ENCODE data around the gene TXLNG. TPM values are rescaled to one million over a fixed set of nuclear protein-coding genes. Genes with fewer than 3 reads are reported as not detected.

TXLNG gene
- total RNA-seq, 5 donors from 2014 or later (not counting 1 experiment from before 2014, with no cell fraction given): 16.4 to 24.0 (median 17.9) TPM

GRCh38 chrX:16839219-16839851, 53.1 kb downstream of the TXLNG start:
- Mint-ChIP-seq H3K36me3 (peaks cover 17% of the 10 kb centered on the region), H3K4me1 (peaks cover 0 to 6% (median 0%) of the 10 kb centered on the region in 3 donors), H3K27ac (peak overlapping the region in 1 of 2 donors; percentile 55), H3K9me3 (no peaks in the 10 kb centered on the region), H3K4me3 (no peak overlapping the region), H3K27me3 (no peaks in the 10 kb centered on the region)
- Histone ChIP-seq H3K36me3 (ENCODE audit: control insufficient read depth in 2 of 2, extremely low read depth in 1 of 2, insufficient read depth in 1 of 2, low read length in 1 of 2) (peaks cover 0 to 33% of the 10 kb centered on the region in 2 donors), H3K27ac (ENCODE audit: low read length) (no peak overlapping the region), H3K9me3 (no peaks in the 10 kb centered on the region), H3K27me3 (replicated peaks in 1 of 2; ENCODE audit: control insufficient read depth in 2 of 2, extremely low read depth in 1 of 2, insufficient read depth in 2 of 2, low read length in 1 of 2) (no peaks in the 10 kb centered on the region), H3K4me1 (ENCODE audit: control insufficient read depth in 1 of 2, extremely low read depth in 1 of 2, insufficient read depth in 2 of 2, low read length in 2 of 2) (no peaks in the 10 kb centered on the region), H3K4me3 (ENCODE audit: control insufficient read depth in 1 of 2, extremely low read depth in 1 of 2, low read length in 1 of 2) (no peak overlapping the region)
- ChIA-PET POLR2A (interaction anchor here in 1 of 2 donors (0.6 kb wide), 1 partner anchor 20 kb away, joined by 4 read pairs; no protein-coding TSS in a partner anchor), CTCF (no interaction called here)
- no peak for ATAC-seq (replicated peaks in 1 of 4)
- DNase-seq: no peak
- WGBS (ENCODE audit: insufficient coverage): no CpG with 5 or more reads among the region's 5 CpGs

GRCh38 chrX:16839852-16840460, 53.7 kb downstream of the TXLNG start:
- peaks cover 19% of the 10 kb centered on the region for H3K36me3 Mint-ChIP-seq
- H3K4me1 Mint-ChIP-seq: peaks cover 0 to 6% (median 0%) of the 10 kb centered on the region in 3 donors
- ChIA-PET POLR2A (interaction anchor here in 1 of 2 donors (0.7 kb wide), 1 partner anchor 21 kb away, joined by 4 read pairs; no protein-coding TSS in a partner anchor), CTCF (no interaction called here)
- Histone ChIP-seq H3K9me3 (no peaks in the 10 kb centered on the region), H3K27me3 (replicated peaks in 1 of 2; ENCODE audit: control insufficient read depth in 2 of 2, extremely low read depth in 1 of 2, insufficient read depth in 2 of 2, low read length in 1 of 2) (no peaks in the 10 kb centered on the region), H3K36me3 (ENCODE audit: control insufficient read depth in 2 of 2, extremely low read depth in 1 of 2, insufficient read depth in 1 of 2, low read length in 1 of 2) (peaks cover 0 to 39% of the 10 kb centered on the region in 2 donors), H3K27ac (ENCODE audit: low read length) (no peak overlapping the region), H3K4me3 (ENCODE audit: control insufficient read depth in 1 of 2, extremely low read depth in 1 of 2, low read length in 1 of 2) (no peak overlapping the region), H3K4me1 (ENCODE audit: control insufficient read depth in 1 of 2, extremely low read depth in 1 of 2, insufficient read depth in 2 of 2, low read length in 2 of 2) (no peaks in the 10 kb centered on the region)
- WGBS (ENCODE audit: insufficient coverage): no CpG with 5 or more reads among the region's 14 CpGs
- no peak overlapping the region for H3K27ac Mint-ChIP-seq
- ATAC-seq (replicated peaks in 1 of 4): no peak
- H3K27me3 Mint-ChIP-seq: no peaks in the 10 kb centered on the region
- DNase-seq: no peak
- no peaks in the 10 kb centered on the region for H3K9me3 Mint-ChIP-seq
- H3K4me3 Mint-ChIP-seq: no peak overlapping the region

GRCh38 chrX:16842684-16843083, 56.4 kb downstream of the TXLNG start:
- DNase-seq: no peak

GRCh38 chrX:16843208-16843909, 57.1 kb downstream of the TXLNG start:
- DNase-seq: no peak
- WGBS (ENCODE audit: insufficient coverage): no CpG with 5 or more reads among the region's 3 CpGs
- Mint-ChIP-seq H3K4me3 (no peak overlapping the region), H3K9me3 (no peaks in the 10 kb centered on the region), H3K27me3 (no peaks in the 10 kb centered on the region), H3K36me3 (peaks cover 12% of the 10 kb centered on the region), H3K27ac (peak overlapping the region in 1 of 2 donors; percentile 16), H3K4me1 (peaks cover 0 to 6% (median 0%) of the 10 kb centered on the region in 3 donors)
- Histone ChIP-seq H3K36me3 (ENCODE audit: control insufficient read depth in 2 of 2, extremely low read depth in 1 of 2, insufficient read depth in 1 of 2, low read length in 1 of 2) (peaks cover 0 to 42% of the 10 kb centered on the region in 2 donors), H3K4me1 (ENCODE audit: control insufficient read depth in 1 of 2, extremely low read depth in 1 of 2, insufficient read depth in 2 of 2, low read length in 2 of 2) (no peaks in the 10 kb centered on the region), H3K27me3 (replicated peaks in 1 of 2; ENCODE audit: control insufficient read depth in 2 of 2, extremely low read depth in 1 of 2, insufficient read depth in 2 of 2, low read length in 1 of 2) (no peaks in the 10 kb centered on the region), H3K9me3 (no peaks in the 10 kb centered on the region), H3K4me3 (ENCODE audit: control insufficient read depth in 1 of 2, extremely low read depth in 1 of 2, low read length in 1 of 2) (no peak overlapping the region), H3K27ac (ENCODE audit: low read length) (no peak overlapping the region)
- CTCF ChIA-PET: no interaction called here
- POLR2A ChIA-PET: no interaction called here
- no peak for ATAC-seq (replicated peaks in 1 of 4)

More at GRCh38 chrX:16842684-16843083, 56.4 kb downstream of the TXLNG start:
- no peaks in the 10 kb centered on the region for H3K27me3 ChIP-seq (replicated peaks in 1 of 2; ENCODE audit: control insufficient read depth in 2 of 2, extremely low read depth in 1 of 2, insufficient read depth in 2 of 2, low read length in 1 of 2)
- H3K27ac ChIP-seq (ENCODE audit: low read length): no peak overlapping the region
- H3K4me1 Mint-ChIP-seq: peaks cover 0 to 6% (median 0%) of the 10 kb centered on the region in 3 donors
- H3K4me1 ChIP-seq (ENCODE audit: control insufficient read depth in 1 of 2, extremely low read depth in 1 of 2, insufficient read depth in 2 of 2, low read length in 2 of 2): no peaks in the 10 kb centered on the region
- no peaks in the 10 kb centered on the region for H3K9me3 ChIP-seq
- H3K27ac Mint-ChIP-seq: no peak overlapping the region
- no peaks in the 10 kb centered on the region for H3K27me3 Mint-ChIP-seq
- peaks cover 16% of the 10 kb centered on the region for H3K36me3 Mint-ChIP-seq
- ChIA-PET POLR2A (no interaction called here), CTCF (no interaction called here)
- ATAC-seq (replicated peaks in 1 of 4): no peak
- H3K36me3 ChIP-seq (ENCODE audit: control insufficient read depth in 2 of 2, extremely low read depth in 1 of 2, insufficient read depth in 1 of 2, low read length in 1 of 2): peaks cover 0 to 41% of the 10 kb centered on the region in 2 donors
- H3K4me3 ChIP-seq (ENCODE audit: control insufficient read depth in 1 of 2, extremely low read depth in 1 of 2, low read length in 1 of 2): no peak overlapping the region
- H3K9me3 Mint-ChIP-seq: no peaks in the 10 kb centered on the region
- H3K4me3 Mint-ChIP-seq: no peak overlapping the region
- no CpG with 5 or more reads among the region's 3 CpGs for WGBS (ENCODE audit: insufficient coverage)

- WGBS (ENCODE audit: insufficient coverage): no CpG with 5 or more reads among the region's 2 CpGs
- CTCF ChIA-PET: interaction anchor here in 1 of 2 donors (1.4 kb wide), 1 partner anchor 37 kb away, joined by 4 read pairs; no protein-coding TSS in a partner anchor
- H3K9me3 Mint-ChIP-seq: no peaks in the 10 kb centered on the region
- no peak overlapping the region for H3K4me3 Mint-ChIP-seq
- POLR2A ChIA-PET: interaction anchor here in 1 of 2 donors (0.6 kb wide), 1 partner anchor 10 kb away, joined by 4 read pairs; no protein-coding TSS in a partner anchor
- Histone ChIP-seq H3K36me3 (ENCODE audit: control insufficient read depth in 2 of 2, extremely low read depth in 1 of 2, insufficient read depth in 1 of 2, low read length in 1 of 2) (peaks cover 0 to 42% of the 10 kb centered on the region in 2 donors), H3K4me3 (ENCODE audit: control insufficient read depth in 1 of 2, extremely low read depth in 1 of 2, low read length in 1 of 2) (no peak overlapping the region), H3K27me3 (replicated peaks in 1 of 2; ENCODE audit: control insufficient read depth in 2 of 2, extremely low read depth in 1 of 2, insufficient read depth in 2 of 2, low read length in 1 of 2) (no peaks in the 10 kb centered on the region), H3K4me1 (ENCODE audit: control insufficient read depth in 1 of 2, extremely low read depth in 1 of 2, insufficient read depth in 2 of 2, low read length in 2 of 2) (no peaks in the 10 kb centered on the region), H3K27ac (ENCODE audit: low read length) (no peak overlapping the region), H3K9me3 (no peaks in the 10 kb centered on the region)
- peaks cover 0 to 6% (median 0%) of the 10 kb centered on the region in 3 donors for H3K4me1 Mint-ChIP-seq
- ATAC-seq (replicated peaks in 1 of 4) (no peak), DNase-seq (no peak)
- H3K27ac Mint-ChIP-seq: no peak overlapping the region
- H3K36me3 Mint-ChIP-seq: peaks cover 19% of the 10 kb centered on the region
- H3K27me3 Mint-ChIP-seq: no peaks in the 10 kb centered on the region
These were observed 59.4 kb downstream of the TXLNG start for GRCh38 chrX:16845686-16846085.

GRCh38 chrX:16848541-16848940, 62.3 kb downstream of the TXLNG start:
- no peak for DNase-seq
- peaks cover 0 to 57% of the 10 kb centered on the region in 2 donors for H3K36me3 ChIP-seq (ENCODE audit: control insufficient read depth in 2 of 2, extremely low read depth in 1 of 2, insufficient read depth in 1 of 2, low read length in 1 of 2)
- H3K27ac ChIP-seq (ENCODE audit: low read length): no peak overlapping the region
- CTCF ChIA-PET: no interaction called here
- ATAC-seq (replicated peaks in 1 of 4): no peak
- H3K9me3 ChIP-seq: no peaks in the 10 kb centered on the region
- no peaks in the 10 kb centered on the region for H3K4me1 ChIP-seq (ENCODE audit: control insufficient read depth in 1 of 2, extremely low read depth in 1 of 2, insufficient read depth in 2 of 2, low read length in 2 of 2)
- H3K4me3 ChIP-seq (ENCODE audit: control insufficient read depth in 1 of 2, extremely low read depth in 1 of 2, low read length in 1 of 2): no peak overlapping the region
- no peaks in the 10 kb centered on the region for H3K9me3 Mint-ChIP-seq
- no peak overlapping the region for H3K4me3 Mint-ChIP-seq
- no peaks in the 10 kb centered on the region for H3K4me1 Mint-ChIP-seq
- peaks cover 19% of the 10 kb centered on the region for H3K36me3 Mint-ChIP-seq
- no peak overlapping the region for H3K27ac Mint-ChIP-seq
- 50% methylated on average over 2 of the region's 6 CpGs for WGBS (ENCODE audit: insufficient coverage)
- POLR2A ChIA-PET: no interaction called here
- H3K27me3 ChIP-seq (replicated peaks in 1 of 2; ENCODE audit: control insufficient read depth in 2 of 2, extremely low read depth in 1 of 2, insufficient read depth in 2 of 2, low read length in 1 of 2): no peaks in the 10 kb centered on the region
- H3K27me3 Mint-ChIP-seq: no peaks in the 10 kb centered on the region
